Measurements from ENCODE around the gene HCFC1R1. TPM values are rescaled to one million over a fixed set of nuclear protein-coding genes. Genes with fewer than 3 reads are reported as not detected.

The HCFC1R1 gene
- total and polyA plus RNA-seq, 4 donors = 10.9 to 138 (median 45.7) TPM

GRCh38 chr16:3051009-3051408 lies 27.3 kb upstream of the HCFC1R1 start:
- H3K36me3 ChIP-seq (ENCODE audit: control insufficient read depth in 4 of 4, insufficient read depth in 4 of 4, low read length in 4 of 4) = no peaks in the 10 kb centered on the region
- peaks cover 0 to 28% (median 26%) of the 10 kb centered on the region in 3 donors for H3K27me3 ChIP-seq (ENCODE audit: control insufficient read depth in 3 of 3, insufficient read depth in 3 of 3, low read length in 2 of 3)
- DNase-seq = no peak
- H3K4me1 ChIP-seq (ENCODE audit: control insufficient read depth in 5 of 5, insufficient read depth in 5 of 5, low read length in 5 of 5) = peaks cover 0 to 4% (median 2%) of the 10 kb centered on the region in 5 donors
- H3K4me3 ChIP-seq = no peak overlapping the region
- WGBS, 2 donors = 22 to 30% methylated on average over 4 of the region's 4 CpGs
- ATAC-seq (ENCODE audit: insufficient read depth, low FRiP score) = no peak
- H3K9me3 ChIP-seq (ENCODE audit: control insufficient read depth in 4 of 4, insufficient read depth in 3 of 4, low read length in 3 of 4) = no peaks in the 10 kb centered on the region
- no peak for TF ChIP-seq CTCF (IDR thresholded peaks at IDR 0.05; ENCODE audit: control extremely low read depth, extremely low read depth)
- no peak overlapping the region for H3K27ac ChIP-seq (ENCODE audit: low read depth in 1 of 2, low read length in 1 of 2)
- no peak overlapping the region for H3K9ac ChIP-seq (ENCODE audit: insufficient read depth in 1 of 2, low read length in 2 of 2)

DNA sequence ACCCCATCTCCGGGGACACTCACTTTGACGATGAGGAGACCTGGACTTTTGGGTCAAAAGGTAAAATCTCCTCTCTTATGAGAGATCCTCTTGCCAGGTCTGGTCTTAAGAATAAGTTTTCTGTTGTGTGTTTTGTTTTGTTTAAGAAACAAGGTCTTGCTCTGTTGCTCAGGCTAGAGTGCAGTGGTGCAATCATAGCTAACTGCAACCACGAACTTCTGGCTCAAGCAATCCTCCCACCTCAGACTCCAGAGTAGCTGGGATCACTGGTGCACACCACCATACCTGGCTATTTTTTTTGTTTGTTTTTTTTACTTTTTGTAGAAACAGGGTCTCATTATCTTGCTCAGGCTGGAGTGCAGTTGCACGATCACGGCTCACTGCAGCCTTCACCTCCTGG lies 26.7 kb upstream of the HCFC1R1 start:
- H3K4me3 ChIP-seq = no peak overlapping the region
- TF ChIP-seq CTCF (IDR thresholded peaks at IDR 0.05; ENCODE audit: control extremely low read depth, extremely low read depth) = no peak
- peaks cover 0 to 31% (median 26%) of the 10 kb centered on the region in 3 donors for H3K27me3 ChIP-seq (ENCODE audit: control insufficient read depth in 3 of 3, insufficient read depth in 3 of 3, low read length in 2 of 3)
- 71 to 80% methylated on average over 5 of the region's 5 CpGs for WGBS, 2 donors
- H3K36me3 ChIP-seq (ENCODE audit: control insufficient read depth in 4 of 4, insufficient read depth in 4 of 4, low read length in 4 of 4) = no peaks in the 10 kb centered on the region
- peaks cover 0 to 6% (median 3%) of the 10 kb centered on the region in 5 donors for H3K4me1 ChIP-seq (ENCODE audit: control insufficient read depth in 5 of 5, insufficient read depth in 5 of 5, low read length in 5 of 5)
- H3K9me3 ChIP-seq (ENCODE audit: control insufficient read depth in 4 of 4, insufficient read depth in 3 of 4, low read length in 3 of 4) = no peaks in the 10 kb centered on the region
- no peak overlapping the region for H3K9ac ChIP-seq (ENCODE audit: insufficient read depth in 1 of 2, low read length in 2 of 2)
- H3K27ac ChIP-seq (ENCODE audit: low read depth in 1 of 2, low read length in 1 of 2) = no peak overlapping the region
- ATAC-seq (ENCODE audit: insufficient read depth, low FRiP score) (no peak), DNase-seq (no peak)

- no peak for TF ChIP-seq CTCF (IDR thresholded peaks at IDR 0.05; ENCODE audit: control extremely low read depth, extremely low read depth)
- Histone ChIP-seq H3K36me3 (ENCODE audit: control insufficient read depth in 4 of 4, insufficient read depth in 4 of 4, low read length in 4 of 4) (no peaks in the 10 kb centered on the region), H3K4me1 (ENCODE audit: control insufficient read depth in 5 of 5, insufficient read depth in 5 of 5, low read length in 5 of 5) (peaks cover 0 to 6% (median 3%) of the 10 kb centered on the region in 5 donors), H3K27ac (ENCODE audit: low read depth in 1 of 2, low read length in 1 of 2) (no peak overlapping the region), H3K9me3 (ENCODE audit: control insufficient read depth in 4 of 4, insufficient read depth in 3 of 4, low read length in 3 of 4) (no peaks in the 10 kb centered on the region), H3K27me3 (ENCODE audit: control insufficient read depth in 3 of 3, insufficient read depth in 3 of 3, low read length in 2 of 3) (peaks cover 0 to 34% (median 29%) of the 10 kb centered on the region in 3 donors), H3K4me3 (no peak overlapping the region), H3K9ac (ENCODE audit: insufficient read depth in 1 of 2, low read length in 2 of 2) (no peak overlapping the region)
- ATAC-seq (ENCODE audit: insufficient read depth, low FRiP score) (no peak), DNase-seq (no peak)
- WGBS, 2 donors = 79 to 86% methylated on average over 26 of the region's 26 CpGs
These were observed 26.3 kb upstream of the HCFC1R1 start for GRCh38 chr16:3049921-3050481.

DNA sequence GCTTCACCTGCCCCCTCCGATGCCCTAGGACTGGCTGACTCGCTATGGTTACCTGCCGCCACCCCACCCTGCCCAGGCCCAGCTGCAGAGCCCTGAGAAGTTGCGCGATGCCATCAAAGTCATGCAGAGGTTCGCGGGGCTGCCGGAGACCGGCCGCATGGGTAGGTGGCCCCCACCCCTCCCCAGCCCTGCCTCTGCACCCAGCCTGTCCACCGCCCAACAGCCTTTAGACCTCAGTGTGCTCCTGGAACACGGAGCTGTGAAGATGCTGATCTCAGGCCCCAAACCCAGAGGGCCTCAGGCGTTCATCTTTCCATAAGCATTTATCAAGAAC lies 23.6 kb upstream of the HCFC1R1 start:
- Histone ChIP-seq H3K9ac (ENCODE audit: insufficient read depth in 1 of 2, low read length in 2 of 2) (no peak overlapping the region), H3K27me3 (ENCODE audit: control insufficient read depth in 3 of 3, insufficient read depth in 3 of 3, low read length in 2 of 3) (peaks cover 0 to 53% (median 50%) of the 10 kb centered on the region in 3 donors), H3K9me3 (ENCODE audit: control insufficient read depth in 4 of 4, insufficient read depth in 3 of 4, low read length in 3 of 4) (no peaks in the 10 kb centered on the region), H3K4me3 (no peak overlapping the region), H3K27ac (ENCODE audit: low read depth in 1 of 2, low read length in 1 of 2) (peak overlapping the region in 1 of 2 donors; percentile 5), H3K36me3 (ENCODE audit: control insufficient read depth in 4 of 4, insufficient read depth in 4 of 4, low read length in 4 of 4) (no peaks in the 10 kb centered on the region), H3K4me1 (ENCODE audit: control insufficient read depth in 5 of 5, insufficient read depth in 5 of 5, low read length in 5 of 5) (peaks cover 0 to 6% (median 3%) of the 10 kb centered on the region in 5 donors)
- ATAC-seq (ENCODE audit: insufficient read depth, low FRiP score) (no peak), DNase-seq (no peak)
- WGBS, 2 donors = 18 to 21% methylated on average over 12 to 13 of the region's 13 CpGs
- no peak for TF ChIP-seq CTCF (IDR thresholded peaks at IDR 0.05; ENCODE audit: control extremely low read depth, extremely low read depth)
